HUES6 (cell line): ENCODE measurements around the gene HAL.

Experiments used
- H3K27ac ChIP-seq: 2 replicates; pipeline ENCODE4 v1.7.0; 2013; ENCODE audit warnings: low read depth, mild to moderate bottlenecking, low read length, inconsistent platforms
- H3K27me3 ChIP-seq: 2 replicates; pipeline ENCODE4 v1.6.1; 2013; ENCODE audit warnings: low read length; ENCODE audit not compliant: control insufficient read depth, insufficient read depth
- H3K36me3 ChIP-seq: 2 replicates; pipeline ENCODE4 v1.6.1; 2013; ENCODE audit warnings: low read length; ENCODE audit not compliant: control insufficient read depth, insufficient read depth
- H3K4me1 ChIP-seq: 2 replicates; pipeline ENCODE4 v1.6.1; 2013; ENCODE audit warnings: low read length; ENCODE audit not compliant: control insufficient read depth, insufficient read depth
- H3K4me3 ChIP-seq: 2 replicates; pipeline ENCODE4 v1.5.1; 2013; ENCODE audit warnings: low read depth, low read length
- H3K9ac ChIP-seq: one replicate; pipeline ENCODE4 v1.6.1; 2013; ENCODE audit warnings: mild to moderate bottlenecking, low read length
- H3K9me3 ChIP-seq: 2 replicates; pipeline ENCODE4 v1.6.1; 2013; ENCODE audit warnings: low read depth, low read length; ENCODE audit not compliant: control insufficient read depth, insufficient read depth

Gene HAL

DNA sequence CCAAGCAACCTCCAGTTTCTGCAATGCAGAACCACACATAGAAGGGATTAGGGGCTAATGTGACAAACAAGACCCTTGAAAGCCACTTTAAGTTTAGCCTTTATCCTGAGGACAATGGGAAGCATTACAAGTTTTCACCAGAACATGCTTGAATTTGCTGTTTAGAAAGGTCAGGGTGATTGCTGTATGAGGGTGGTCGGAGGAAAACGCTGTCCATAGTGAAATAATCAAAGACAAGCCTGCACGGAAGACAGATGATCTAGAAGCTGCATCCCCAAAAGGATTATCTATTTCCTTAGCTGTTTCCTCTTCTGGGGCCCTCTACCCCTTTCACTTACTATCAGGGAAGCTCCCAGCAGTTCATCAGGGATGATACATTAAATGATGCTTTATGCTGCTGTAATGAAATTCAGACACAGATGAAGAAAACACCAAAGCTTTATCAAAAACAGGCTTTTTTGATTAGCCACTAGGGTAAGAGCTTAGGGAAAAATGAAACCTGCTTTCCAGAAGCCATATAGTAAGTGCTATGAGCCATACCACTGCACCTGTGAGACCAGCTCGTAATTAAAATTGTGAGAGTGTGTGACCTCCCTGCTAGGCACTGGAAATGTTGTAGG, 6.5 kb downstream of the HAL start:
- Histone ChIP-seq H3K36me3 (no peaks in the 10 kb centered on the region), H3K27ac (no peak overlapping the region), H3K4me3 (no peak overlapping the region), H3K9me3 (no peaks in the 10 kb centered on the region), H3K4me1 (peaks cover 11% of the 10 kb centered on the region), H3K9ac (no peak overlapping the region), H3K27me3 (no peaks in the 10 kb centered on the region)

DNA sequence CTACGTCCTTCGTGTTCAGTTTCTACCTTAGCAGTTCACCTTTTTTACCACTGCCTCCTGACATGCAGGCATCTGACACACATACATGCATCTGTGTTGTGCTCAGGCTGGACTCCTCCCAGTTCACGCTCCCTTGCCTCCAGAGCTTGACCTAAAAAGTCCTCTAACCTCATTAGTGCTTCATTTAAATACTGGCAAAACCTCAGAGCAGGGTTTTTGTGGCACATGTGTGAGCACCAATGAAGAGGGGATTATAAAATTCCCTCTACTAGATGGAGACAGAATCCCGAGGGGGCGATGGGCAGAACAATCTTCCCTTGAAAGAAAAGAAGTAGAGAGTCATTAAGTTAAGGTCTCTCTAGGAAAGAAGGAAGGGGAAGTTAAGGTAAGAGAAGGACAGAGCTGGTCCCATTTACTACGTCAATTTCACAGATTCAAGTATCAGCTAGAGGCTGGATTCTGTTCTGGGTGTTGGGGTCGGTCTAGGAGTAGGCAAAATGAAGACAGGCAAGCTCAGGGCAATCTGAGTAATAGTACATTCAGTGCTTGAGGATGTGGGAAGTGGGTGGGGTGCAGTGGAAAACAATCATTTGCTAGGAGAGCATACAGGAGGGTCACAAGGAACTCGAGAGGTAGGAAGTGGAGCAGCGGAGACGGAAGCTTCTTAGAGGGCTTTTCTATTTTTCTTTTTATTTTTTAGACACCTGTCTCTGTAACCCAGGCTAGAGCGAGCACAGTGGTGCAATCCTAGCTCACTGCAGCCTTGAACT, 7.5 kb downstream of the HAL start:
- Histone ChIP-seq H3K9me3 (no peaks in the 10 kb centered on the region), H3K9ac (no peak overlapping the region), H3K27ac (no peak overlapping the region), H3K4me1 (peaks cover 11% of the 10 kb centered on the region), H3K36me3 (no peaks in the 10 kb centered on the region), H3K27me3 (no peaks in the 10 kb centered on the region), H3K4me3 (no peak overlapping the region)

DNA sequence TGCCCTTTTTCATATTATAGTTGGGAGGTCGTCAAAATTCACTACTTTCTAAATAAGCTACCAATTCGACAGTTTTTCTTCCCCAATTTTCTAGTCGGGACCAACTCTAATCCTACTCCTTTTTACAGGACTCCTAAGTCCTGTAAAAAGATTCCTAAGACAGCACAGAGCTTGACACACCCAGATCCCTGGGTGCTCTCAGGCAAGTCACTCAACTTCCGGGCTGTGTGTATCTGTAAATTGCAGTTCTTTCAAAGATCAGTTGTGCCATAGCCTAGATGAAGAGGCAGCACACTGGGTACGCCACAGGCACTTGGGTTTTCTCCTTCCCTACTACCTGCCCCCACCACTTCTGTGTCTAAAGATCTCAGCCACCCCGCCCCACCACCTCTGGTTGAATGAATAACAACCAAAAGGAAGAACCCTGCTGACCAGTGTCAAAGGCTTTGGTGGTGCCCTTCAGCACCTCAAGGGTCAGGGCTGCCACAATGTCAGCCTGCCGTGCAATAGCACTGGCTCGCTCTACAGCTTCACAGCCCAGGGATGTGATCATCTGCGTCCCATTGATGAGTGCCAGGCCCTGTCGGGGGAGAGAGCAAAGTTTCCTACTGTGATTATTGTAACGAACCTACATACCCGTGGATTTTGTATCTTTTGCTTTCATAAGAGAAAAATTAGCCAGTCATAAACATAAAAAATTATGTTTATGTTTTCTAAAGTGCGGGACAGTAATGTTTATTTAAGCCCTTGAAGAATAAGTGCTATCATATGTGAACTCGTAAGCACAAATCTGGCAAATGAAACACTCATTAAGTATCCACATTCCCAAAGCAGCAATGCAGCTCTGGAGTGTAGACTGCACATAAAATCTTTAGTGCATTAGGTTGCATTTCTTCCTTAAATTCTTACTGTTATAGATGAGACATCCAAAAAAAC, 9.2 kb downstream of the HAL start:
- Histone ChIP-seq H3K27ac (no peak overlapping the region), H3K9ac (no peak overlapping the region), H3K27me3 (no peaks in the 10 kb centered on the region), H3K4me1 (peaks cover 11% of the 10 kb centered on the region), H3K36me3 (no peaks in the 10 kb centered on the region), H3K9me3 (no peaks in the 10 kb centered on the region), H3K4me3 (no peak overlapping the region)

DNA sequence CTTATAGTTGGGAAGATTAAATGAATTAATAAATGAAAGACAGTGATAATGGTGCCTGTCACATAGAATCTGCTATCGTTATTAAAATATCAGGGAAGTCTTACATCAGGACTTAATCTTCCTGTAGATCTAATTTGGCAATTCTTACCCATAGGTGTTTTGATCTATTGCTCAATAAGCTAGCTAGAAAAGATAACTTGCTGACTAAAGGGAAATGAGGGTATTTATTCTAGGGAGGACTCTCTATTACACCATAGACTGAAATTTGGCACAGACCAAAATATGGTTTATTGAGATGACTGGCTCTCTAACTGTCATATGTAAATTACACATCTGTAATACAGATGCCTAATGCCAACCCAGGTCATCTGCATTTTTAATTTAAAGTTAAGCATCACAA, 11.5 kb downstream of the HAL start:
- Histone ChIP-seq H3K27me3 (no peaks in the 10 kb centered on the region), H3K36me3 (no peaks in the 10 kb centered on the region), H3K27ac (no peak overlapping the region), H3K4me1 (peaks cover 11% of the 10 kb centered on the region), H3K9me3 (no peaks in the 10 kb centered on the region), H3K4me3 (no peak overlapping the region), H3K9ac (no peak overlapping the region)

DNA sequence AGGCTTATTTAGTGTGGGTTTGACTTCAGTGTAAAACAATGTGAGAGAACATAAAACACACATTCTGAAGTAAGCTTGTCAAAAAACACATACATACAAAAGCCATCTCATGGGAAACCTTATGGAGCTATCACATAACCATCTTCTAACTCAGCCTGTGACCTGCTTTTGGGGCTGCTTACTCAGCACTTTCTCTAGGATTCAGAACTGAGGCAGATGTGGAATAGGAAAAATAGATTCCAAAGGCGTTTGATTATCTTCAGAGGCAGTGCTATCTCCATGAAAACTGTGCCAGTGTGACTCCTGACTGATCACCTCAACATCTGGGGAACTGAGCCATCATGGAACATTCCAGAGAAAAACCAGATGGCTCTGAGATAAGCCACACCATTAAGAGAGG, 13.5 kb downstream of the HAL start:
- Histone ChIP-seq H3K4me3 (no peak overlapping the region), H3K9me3 (no peaks in the 10 kb centered on the region), H3K9ac (no peak overlapping the region), H3K4me1 (peaks cover 11% of the 10 kb centered on the region), H3K27me3 (no peaks in the 10 kb centered on the region), H3K36me3 (no peaks in the 10 kb centered on the region), H3K27ac (no peak overlapping the region)

DNA sequence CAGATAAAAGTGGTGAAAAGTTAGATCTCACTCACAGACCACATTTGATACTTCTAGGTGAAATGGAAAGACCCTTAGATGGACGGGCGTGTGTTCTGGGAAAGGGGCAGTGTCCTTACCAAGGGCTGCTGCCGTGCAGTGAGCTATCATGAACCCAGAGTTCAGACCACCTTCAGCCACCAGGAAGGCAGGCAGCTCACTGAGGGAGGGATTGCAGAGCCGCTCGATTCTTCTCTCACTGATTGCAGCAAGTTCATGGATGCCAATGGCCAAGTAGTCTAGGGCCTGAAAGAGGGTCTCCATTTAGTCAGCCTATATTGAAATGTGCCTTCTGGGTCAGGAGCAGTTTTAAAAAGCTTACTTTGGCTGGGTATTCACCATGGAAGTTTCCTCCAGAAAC, 15.7 kb downstream of the HAL start:
- Histone ChIP-seq H3K27me3 (no peaks in the 10 kb centered on the region), H3K27ac (no peak overlapping the region), H3K9ac (no peak overlapping the region), H3K4me3 (no peak overlapping the region), H3K4me1 (peaks cover 7% of the 10 kb centered on the region; the same call in 1 of the 2 replicates), H3K9me3 (no peaks in the 10 kb centered on the region), H3K36me3 (no peaks in the 10 kb centered on the region)

DNA sequence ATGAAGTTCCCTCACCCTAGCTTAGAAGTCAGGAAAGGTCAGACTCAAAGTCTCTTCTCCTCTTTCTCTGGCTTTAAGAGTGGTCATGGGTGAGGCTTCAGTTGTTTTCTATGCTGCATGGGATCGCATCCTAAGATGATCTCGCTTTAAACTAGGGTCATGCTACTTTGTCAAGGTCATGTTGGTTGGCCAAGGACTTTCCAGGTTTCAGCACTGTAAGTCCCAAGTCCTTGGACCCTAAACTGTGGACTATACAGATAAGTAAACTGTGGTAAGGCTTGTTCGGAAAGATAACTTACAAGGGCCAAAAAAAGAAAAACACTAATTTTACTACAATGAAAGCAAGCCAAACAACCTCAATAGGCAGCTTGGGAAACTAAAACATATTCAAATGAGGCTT, 17.4 kb downstream of the HAL start:
- no peak overlapping the region for H3K27ac ChIP-seq
- H3K9me3 ChIP-seq: no peaks in the 10 kb centered on the region
- peaks cover 7% of the 10 kb centered on the region; the same call in 1 of the 2 replicates for H3K4me1 ChIP-seq
- H3K27me3 ChIP-seq: no peaks in the 10 kb centered on the region
- H3K4me3 ChIP-seq: no peak overlapping the region
- no peaks in the 10 kb centered on the region for H3K36me3 ChIP-seq
- no peak overlapping the region for H3K9ac ChIP-seq

DNA sequence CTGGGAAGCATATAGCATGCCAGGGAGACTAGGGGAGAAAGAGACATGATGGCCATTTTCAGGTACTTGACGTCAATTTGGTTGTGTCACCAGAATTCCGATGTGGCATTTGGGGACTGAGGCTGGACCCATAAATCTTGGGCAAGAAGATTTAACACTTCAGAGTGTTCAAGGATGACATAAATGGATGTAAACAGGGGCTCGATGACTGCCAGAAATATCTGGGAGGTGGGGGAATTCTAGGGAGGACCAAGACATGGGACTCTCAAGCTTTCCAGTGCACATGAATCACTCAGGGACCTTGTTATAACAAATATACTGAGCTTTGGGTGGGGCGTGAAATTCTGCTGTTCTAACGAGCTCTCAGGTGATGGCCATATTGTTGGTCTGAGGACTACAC, 17.8 kb downstream of the HAL start:
- no peak overlapping the region for H3K9ac ChIP-seq
- H3K9me3 ChIP-seq: no peaks in the 10 kb centered on the region
- no peaks in the 10 kb centered on the region for H3K27me3 ChIP-seq
- no peak overlapping the region for H3K27ac ChIP-seq
- H3K36me3 ChIP-seq: no peaks in the 10 kb centered on the region
- no peak overlapping the region for H3K4me3 ChIP-seq
- peaks cover 7% of the 10 kb centered on the region; the same call in 1 of the 2 replicates for H3K4me1 ChIP-seq

DNA sequence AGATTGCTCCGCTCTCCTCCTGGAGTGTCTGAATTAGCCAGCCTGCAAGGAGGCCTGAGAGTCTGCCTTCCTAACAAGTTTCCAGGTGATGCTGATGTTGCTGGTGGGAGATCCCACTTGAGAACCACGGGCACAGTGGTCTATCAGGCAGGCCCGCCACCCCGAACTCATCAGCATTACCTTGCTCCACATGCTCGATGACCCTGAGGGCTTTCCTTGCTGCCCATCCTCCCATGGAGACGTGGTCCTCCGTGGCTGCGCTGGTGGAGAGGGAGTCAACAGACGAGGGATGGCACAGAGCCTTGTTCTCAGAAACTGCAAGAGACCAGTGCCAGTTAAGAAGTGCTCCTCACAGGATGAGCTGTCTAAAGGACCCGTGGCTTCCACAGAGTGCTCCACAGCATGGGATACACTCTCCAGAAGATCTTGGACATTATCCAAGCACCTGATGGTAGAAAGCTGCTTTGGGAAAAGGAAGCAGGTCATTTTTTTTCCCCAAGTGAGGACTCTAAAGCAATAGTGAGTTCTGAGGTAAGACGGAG, 18.3 kb downstream of the HAL start:
- H3K9me3 ChIP-seq: no peaks in the 10 kb centered on the region
- H3K36me3 ChIP-seq: no peaks in the 10 kb centered on the region
- no peak overlapping the region for H3K4me3 ChIP-seq
- H3K27ac ChIP-seq: no peak overlapping the region
- H3K27me3 ChIP-seq: no peaks in the 10 kb centered on the region
- no peak overlapping the region for H3K9ac ChIP-seq
- H3K4me1 ChIP-seq: peaks cover 7% of the 10 kb centered on the region; the same call in 1 of the 2 replicates

DNA sequence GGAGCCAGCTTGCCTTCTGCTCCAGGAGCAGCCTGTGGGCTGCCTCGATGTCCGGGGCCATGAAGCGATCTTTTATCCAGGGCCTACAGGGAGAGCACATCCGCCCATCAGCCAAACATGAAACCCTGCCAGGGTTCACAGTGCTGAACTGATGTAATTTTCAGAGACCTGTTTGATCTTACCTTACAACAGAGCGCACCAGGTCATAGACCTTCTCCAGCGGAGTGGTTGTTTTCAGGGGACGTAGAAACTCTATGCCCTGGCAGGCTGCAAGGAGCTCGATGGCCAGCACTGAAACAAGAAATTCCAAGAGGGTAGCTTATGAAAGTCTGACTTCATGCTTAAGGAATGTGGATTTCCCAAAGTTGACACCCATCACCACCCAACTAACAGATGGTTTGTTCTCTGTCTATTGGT, 19.7 kb downstream of the HAL start:
- H3K27ac ChIP-seq: no peak overlapping the region

More for the DNA sequence above, 19.7 kb downstream of the HAL start:
- Histone ChIP-seq H3K27me3 (no peaks in the 10 kb centered on the region), H3K36me3 (no peaks in the 10 kb centered on the region), H3K4me1 (peaks cover 7% of the 10 kb centered on the region), H3K4me3 (no peak overlapping the region), H3K9me3 (no peaks in the 10 kb centered on the region), H3K9ac (no peak overlapping the region)
